HG03460 (cell line): Measurements from ENCODE around the gene RPS6KA2.

ENCODE experiments used
- ATAC-seq: cut with Tn5 transposase; IDR thresholded peaks from one replicate; pipeline ENCODE4 v1.9.1; 2021; ENCODE audit not compliant: unreplicated experiment

RPS6KA2 gene

DNA sequence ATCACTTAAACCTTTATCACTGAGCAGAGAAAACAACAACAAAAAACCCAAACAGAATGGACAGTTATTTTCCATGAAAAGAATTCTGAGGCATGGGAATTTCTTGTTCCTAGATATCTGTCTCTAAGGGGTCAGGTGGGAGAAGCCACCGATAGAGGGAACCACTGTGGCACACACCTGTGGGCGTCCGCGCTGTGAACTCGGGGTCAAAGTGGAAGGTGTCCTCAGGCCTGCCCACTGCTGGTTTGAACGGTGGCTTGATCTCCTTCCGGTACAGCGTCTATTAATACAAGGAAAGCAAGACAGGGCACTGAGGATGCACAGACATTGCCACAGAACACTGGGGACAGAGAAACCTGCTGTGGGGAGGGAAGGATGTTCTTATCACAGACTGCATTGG is 167.8 kb downstream of the RPS6KA2 start:
- ATAC-seq, result no peak

DNA sequence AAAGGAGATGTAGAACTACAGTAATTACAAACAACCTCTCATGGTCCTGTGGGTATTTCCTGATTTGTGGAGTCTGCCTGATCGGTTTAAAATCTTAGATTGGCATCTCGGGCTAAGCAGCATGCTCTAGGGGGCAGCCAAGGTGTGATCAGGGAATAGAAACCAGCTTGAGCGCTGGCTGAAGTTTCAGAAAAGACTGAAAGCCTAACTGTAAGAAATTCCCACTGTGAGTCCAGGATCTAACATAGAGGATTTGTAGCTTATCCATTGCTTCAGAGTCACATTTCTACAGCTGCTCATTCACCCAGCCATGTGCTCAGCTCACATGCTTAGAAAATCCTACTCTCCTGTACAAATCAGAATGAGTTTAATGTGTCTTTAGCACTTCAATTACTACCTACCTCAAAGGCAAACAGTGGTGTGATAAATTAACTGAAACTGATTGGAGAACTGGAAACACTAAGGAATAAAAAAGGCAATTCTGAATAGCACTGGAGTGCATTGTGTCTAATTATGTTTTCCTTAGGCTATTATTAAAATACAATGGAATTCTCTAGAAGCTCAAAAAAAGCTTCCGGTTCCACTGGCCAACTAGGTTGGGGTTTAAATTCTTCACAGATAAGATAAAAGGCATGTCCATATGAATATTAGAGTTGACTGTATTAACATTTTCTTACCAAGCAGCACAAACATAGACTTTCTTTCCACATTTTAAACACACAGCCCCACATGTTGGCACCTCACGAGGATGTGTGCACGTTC is 170.5 kb downstream of the RPS6KA2 start:
- ATAC-seq, result no peak

- no peak for ATAC-seq
Observed at GRCh38 chr6:166454692-166455515, 172.1 kb downstream of the RPS6KA2 start.

DNA sequence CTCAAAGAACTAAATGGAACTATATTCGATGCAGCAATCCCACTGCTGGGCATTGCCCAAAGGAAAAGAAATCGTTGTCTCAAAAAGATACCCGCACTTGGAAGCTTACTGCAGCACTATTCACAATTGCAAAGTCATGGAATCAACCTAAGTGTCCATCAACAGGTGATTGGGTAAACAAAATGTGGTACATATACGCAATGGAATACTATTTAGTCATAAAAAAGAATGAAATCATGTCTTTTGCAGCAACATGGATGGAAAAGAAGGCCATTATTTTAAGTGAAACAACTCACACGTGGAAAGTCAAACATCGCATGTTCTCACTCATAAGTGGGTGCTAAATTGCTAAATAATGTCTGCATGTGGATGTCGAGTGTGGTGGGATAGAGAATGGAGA is 173.4 kb downstream of the RPS6KA2 start:
- no peak for ATAC-seq

GRCh38 chr6:166450167-166450873 is 176.7 kb downstream of the RPS6KA2 start:
- no peak for ATAC-seq

GRCh38 chr6:166449641-166450040 is 177.4 kb downstream of the RPS6KA2 start:
- no peak for ATAC-seq

DNA sequence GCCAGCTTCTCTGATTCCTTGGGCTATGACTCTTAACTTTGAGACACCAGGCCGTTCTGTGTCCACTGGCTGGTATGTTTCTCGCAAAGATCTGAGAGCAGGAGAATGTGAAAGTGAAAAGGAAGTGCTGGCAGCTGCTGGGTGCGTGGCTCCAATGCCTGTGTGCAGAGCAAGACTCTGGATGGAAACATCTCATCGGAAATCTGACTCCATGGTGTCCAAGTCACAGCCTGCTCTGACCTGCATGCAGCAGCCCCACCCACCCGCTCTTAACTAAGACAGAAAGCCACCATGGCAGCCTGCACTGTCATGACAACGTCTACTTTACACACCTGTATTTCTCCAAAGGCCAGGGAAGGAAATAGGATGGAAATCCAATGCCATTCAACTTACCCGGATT is 178.0 kb downstream of the RPS6KA2 start:
- no peak for ATAC-seq

DNA sequence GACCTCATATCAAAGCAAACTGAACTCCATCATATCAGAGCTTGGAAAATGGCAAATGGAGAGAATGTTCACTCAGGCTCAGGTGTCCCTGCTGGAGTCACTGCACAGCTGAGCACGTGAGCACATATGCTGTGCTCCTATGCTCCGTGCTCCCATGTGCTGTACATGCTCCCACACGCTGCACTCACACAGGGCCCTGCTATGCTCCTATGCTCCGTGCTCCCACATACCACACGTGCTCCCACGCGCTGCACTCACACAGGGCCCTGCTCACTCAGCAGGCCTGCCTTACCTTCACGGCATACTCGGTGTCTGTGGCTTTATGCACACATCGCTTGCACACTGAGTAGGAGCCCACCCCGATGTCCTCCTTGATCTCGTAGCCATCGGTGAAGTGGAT is 178.6 kb downstream of the RPS6KA2 start:
- no peak for ATAC-seq

DNA sequence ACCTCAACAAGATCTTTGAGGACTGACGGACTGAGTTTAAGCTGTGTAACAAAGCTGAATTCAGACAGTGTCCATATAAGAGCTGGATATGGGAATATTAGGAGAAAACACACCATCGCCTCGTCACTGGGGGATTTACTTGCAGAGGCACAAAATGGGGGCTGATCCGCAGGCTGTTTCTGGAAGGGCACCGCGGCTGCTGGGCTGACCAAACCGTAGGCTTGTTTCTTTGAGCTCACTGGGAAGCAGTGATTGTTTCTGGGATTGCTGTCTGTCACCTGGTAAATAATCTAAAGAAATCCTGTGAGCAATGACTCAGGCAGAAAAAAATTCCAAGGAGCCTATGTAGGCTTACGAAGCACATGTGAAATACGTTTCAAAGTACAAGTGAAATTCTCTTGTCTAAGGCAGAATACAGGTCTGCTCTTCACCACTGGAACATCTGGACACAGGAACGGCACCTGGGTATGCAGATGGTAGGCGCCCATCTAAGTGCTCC is 180.4 kb downstream of the RPS6KA2 start:
- ATAC-seq, result no peak

GRCh38 chr6:166446146-166446545 is 180.9 kb downstream of the RPS6KA2 start:
- ATAC-seq, result no peak

GRCh38 chr6:166444446-166444845 is 182.6 kb downstream of the RPS6KA2 start:
- ATAC-seq, result no peak

DNA sequence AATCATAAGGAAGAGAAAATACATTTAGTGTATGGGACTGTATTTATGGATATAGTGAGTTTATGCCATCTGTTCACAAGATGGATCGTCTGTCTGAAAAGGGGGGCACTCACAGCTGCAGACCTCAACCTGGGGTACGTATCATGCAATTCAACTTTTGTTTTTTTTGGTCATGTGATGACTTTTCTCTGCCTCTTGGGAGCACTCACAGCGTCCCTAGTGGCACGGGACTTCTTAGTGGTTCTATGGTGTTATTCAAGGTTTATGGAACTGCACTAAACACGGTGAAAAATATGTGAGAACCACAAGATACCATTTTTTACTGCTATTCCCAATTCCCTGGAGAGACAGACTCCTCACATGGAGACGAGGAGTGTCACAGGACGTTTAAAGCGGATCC is 183.9 kb downstream of the RPS6KA2 start:
- ATAC-seq, result no peak

- ATAC-seq, result no peak
Observed at GRCh38 chr6:166442131-166442685, 184.8 kb downstream of the RPS6KA2 start.

DNA sequence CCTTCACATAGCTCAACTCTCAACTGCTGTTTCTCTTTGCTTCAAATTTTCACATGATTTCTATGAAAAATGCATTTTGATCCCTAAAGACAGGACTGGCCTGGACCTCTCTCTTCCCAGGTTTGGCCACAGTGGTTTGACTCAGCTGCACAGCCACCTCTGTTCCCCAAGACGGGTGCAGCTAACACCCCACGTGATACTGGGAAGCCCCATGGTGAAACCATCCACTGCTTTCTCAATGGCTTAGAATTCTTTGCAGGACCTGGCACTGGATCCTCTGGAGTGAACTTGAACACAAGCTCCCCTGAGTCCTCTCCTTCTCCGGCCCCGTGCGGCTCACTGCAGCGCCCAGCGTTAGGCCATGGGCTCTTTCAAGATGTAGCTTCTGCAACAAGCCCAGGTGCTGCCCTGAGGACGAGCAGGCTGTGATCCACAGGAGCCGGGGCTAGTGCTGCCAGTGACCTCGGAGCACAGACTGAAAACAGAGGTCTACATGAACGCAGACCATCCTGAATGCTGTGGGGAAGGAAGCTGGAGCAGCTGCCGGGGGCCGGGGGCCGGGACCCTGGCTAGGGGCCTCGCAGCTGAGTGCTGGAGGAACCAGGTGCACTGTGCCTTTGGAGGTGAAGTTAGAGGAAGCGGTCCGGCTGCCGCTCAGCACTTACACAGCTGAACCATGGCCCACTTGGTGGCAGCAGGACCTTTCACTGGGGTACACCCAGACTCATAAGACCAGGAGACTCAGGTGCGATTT is 185.5 kb downstream of the RPS6KA2 start:
- no peak for ATAC-seq

DNA sequence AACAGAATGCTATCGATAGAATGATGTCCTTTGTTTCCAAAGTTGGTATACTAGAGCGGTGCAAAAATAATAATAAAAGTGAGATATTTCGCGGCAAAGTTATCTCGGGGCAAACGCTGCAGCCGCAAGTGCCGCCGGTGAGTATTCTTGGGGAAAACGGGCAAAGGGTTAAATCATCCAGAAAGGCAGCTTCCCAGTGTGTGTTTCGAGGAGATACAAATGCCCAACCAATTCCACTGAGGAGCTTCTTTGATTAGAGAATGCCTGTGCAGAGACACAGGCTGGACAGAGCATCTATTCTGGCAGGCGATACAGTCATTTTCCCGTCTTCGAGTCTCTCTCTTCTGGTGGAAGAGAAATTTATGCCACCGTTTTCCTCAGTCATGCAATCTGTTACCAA is 186.3 kb downstream of the RPS6KA2 start:
- no peak for ATAC-seq

DNA sequence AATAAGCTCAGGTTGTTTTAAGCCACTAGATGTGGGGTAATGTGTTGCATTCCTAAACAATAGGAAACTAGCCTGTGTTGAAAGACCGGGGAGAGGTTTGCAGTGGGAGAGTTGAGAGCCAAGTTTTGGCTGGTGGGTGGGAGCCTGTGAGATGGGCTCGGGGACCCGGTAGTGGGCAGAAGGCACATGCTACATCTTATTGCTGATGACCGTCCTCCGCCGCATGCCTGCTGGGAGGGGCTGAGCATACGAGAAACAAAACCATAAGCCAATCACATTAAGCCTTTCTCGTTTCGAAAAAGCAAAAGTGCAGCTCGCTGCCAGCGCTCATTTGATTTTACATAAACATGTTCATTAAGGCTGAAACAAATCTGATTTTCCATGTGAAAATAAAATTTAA is 186.9 kb downstream of the RPS6KA2 start:
- no peak for ATAC-seq

DNA sequence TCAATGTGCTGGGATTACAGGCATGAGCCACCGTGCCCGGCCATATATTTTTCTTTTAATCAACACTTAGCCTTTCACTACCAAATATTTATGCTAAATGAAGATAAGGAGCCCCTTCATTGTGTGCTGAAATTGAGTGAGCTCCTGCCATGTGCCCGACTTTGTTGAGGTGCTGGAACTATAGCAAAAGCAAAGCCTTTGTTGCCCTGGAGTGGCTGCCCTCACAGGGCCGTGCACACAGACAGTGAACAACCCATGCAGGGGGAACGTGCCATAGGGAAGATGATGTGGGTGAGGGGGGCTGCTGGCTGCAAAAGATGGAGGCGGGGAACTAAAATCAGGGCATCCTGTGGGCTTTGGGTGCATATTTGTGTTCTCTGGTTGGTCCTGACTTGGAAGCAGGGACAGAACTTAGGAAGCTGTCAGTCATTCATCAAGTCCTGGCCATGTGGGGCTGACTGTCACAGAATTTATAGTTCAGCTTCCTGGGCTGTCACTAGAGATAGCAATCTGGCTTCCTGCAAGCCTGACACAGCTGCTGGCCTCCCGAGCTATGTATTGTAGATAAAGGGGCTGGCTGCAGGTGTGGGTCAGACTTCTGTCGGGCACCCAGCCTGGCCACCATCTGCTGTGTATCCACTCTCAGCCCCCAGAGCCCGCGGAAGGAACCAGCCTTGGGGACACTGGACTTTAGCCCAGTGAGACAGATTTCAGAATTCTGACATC is 187.5 kb downstream of the RPS6KA2 start:
- ATAC-seq, result no peak

- no peak for ATAC-seq
Observed at GRCh38 chr6:166438211-166438861, 188.7 kb downstream of the RPS6KA2 start.

DNA sequence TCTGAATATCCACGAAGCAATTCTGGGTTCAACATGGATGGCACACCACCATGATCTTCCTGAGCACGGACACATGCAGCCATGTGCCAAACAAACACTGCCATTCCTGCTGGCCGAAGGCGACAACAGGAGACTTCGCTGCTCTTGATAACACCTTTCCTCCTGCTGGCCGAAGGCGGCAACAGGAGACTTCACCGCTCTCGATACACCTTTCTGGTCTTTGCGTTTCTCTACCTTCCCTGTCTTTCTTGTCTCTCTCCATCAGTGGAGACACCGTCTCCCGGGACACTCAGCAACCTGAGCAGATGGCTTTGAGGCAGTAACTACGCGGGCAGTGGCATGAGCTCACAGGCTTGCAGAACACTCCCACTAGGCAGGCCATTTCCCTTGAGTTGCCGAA is 189.4 kb downstream of the RPS6KA2 start:
- no peak for ATAC-seq
